ENCODE results near the gene RUNDC1. TPM values are rescaled to one million over a fixed set of nuclear protein-coding genes. Genes with fewer than 3 reads are reported as not detected.

RUNDC1 gene
- total RNA-seq, 1 experiment from 2014 or later: 18.2 TPM

DNA sequence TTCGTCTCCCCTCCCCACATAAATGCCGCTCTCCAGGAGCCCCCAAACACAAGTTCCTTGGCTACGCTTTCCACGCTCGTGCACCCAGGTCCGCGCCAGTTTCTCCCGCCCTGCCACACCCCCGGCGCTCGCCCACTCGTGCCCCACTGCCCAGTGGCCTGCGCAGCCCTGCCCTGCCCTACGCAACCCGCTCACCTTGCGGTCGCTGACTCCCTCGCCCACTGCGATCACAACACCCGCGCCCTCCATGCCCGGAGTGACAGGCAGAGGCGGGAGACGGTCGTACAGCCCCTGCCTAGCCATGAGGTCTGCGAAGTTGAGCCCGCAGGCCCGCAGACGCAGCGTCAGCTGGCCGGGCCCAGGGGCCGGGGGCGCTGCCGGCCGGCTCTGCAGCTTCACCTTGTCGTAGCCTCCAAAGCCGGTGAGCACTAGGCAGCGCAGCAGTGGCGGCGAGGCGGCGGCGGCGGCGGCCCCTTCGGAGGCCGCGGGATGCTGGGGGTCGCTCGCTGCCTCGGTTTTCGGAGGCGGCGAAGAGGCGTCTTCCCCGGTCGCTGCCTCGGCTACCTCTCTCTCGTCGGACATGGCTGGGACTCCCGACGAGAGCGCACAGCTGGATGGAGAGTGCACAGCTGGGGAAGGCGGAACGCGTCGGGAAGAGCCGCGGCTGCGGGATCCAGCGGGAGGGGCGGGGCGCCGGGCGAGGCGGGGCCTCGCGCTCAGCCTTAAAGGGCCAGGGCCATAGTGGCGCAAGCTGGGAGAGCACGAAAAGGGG lies 41.6 kb downstream of the RUNDC1 start, which contains the start of gene VAT1:
TSS of gene VAT1 (minus strand) at position 645 of the 772 bp plus-strand sequence. CDS start at position 582, 63 bp downstream.
- TF ChIP-seq, protein P1, sequence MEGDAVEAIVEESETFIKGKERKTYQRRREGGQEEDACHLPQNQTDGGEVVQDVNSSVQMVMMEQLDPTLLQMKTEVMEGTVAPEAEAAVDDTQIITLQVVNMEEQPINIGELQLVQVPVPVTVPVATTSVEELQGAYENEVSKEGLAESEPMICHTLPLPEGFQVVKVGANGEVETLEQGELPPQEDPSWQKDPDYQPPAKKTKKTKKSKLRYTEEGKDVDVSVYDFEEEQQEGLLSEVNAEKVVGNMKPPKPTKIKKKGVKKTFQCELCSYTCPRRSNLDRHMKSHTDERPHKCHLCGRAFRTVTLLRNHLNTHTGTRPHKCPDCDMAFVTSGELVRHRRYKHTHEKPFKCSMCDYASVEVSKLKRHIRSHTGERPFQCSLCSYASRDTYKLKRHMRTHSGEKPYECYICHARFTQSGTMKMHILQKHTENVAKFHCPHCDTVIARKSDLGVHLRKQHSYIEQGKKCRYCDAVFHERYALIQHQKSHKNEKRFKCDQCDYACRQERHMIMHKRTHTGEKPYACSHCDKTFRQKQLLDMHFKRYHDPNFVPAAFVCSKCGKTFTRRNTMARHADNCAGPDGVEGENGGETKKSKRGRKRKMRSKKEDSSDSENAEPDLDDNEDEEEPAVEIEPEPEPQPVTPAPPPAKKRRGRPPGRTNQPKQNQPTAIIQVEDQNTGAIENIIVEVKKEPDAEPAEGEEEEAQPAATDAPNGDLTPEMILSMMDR (IDR thresholded peaks at IDR 0.05; ENCODE audit: insufficient read depth in 1 of 2, low read depth in 1 of 2, low read length in 1 of 2, severe bottlenecking in 1 of 2, unreplicated experiment in 1 of 2): no peak
- Mint-ChIP-seq H3K36me3 (ENCODE audit: insufficient read depth, unreplicated experiment) (peaks cover 20% of the 10 kb centered on the region), H3K9me3 (ENCODE audit: unreplicated experiment) (no peaks in the 10 kb centered on the region), H3K4me1 (ENCODE audit: low read depth, unreplicated experiment) (peaks cover 8% of the 10 kb centered on the region), H3K27me3 (ENCODE audit: insufficient read depth, unreplicated experiment) (no peaks in the 10 kb centered on the region), H3K27ac (ENCODE audit: unreplicated experiment) (peak within 1 kb of the TSS; percentile 93), H3K4me3 (ENCODE audit: unreplicated experiment) (peak within 1 kb of the TSS; percentile 98)
- Histone ChIP-seq H3K36me3 (ENCODE audit: control insufficient read depth, insufficient read depth, low read length) (no peaks in the 10 kb centered on the region; the same call in none of the 2 replicates), H3K27me3 (replicated peaks; ENCODE audit: control insufficient read depth, insufficient read depth, low read length) (no peaks in the 10 kb centered on the region), H3K4me3 (ENCODE audit: low read depth, low read length) (peak within 1 kb of the TSS; percentile 97), H3K9me3 (no peaks in the 10 kb centered on the region), H3K4me1 (peaks cover 9% of the 10 kb centered on the region; the same call in 1 of the 2 replicates)
- intact Hi-C loops (cut with micrococcal nuclease; ENCODE audit: unreplicated experiment): loop anchor here (1.0 to 5.0 kb wide), 2 partner anchors 148 to 295 kb away; no protein-coding TSS in a partner anchor
- TSS peak; percentile 23 for BruUV-seq (replicated peaks)
- CTCF ChIA-PET: interaction anchor here (0.7 to 1.9 kb wide), 4 partner anchors 24 to 190 kb away, joined by 3 to 10 read pairs (median 5); partner anchors contain the start of genes BRCA1, RPL27 and TMEM106A
- POLR2A ChIA-PET: interaction anchor here (0.6 to 2.5 kb wide), 7 partner anchors 24 to 412 kb away, joined by 3 to 24 read pairs (median 4); partner anchors contain the start of genes BRCA1, RETREG3, RPL27 and TUBG1
- peak; percentile 83 to 88 for DNase-seq

DNA sequence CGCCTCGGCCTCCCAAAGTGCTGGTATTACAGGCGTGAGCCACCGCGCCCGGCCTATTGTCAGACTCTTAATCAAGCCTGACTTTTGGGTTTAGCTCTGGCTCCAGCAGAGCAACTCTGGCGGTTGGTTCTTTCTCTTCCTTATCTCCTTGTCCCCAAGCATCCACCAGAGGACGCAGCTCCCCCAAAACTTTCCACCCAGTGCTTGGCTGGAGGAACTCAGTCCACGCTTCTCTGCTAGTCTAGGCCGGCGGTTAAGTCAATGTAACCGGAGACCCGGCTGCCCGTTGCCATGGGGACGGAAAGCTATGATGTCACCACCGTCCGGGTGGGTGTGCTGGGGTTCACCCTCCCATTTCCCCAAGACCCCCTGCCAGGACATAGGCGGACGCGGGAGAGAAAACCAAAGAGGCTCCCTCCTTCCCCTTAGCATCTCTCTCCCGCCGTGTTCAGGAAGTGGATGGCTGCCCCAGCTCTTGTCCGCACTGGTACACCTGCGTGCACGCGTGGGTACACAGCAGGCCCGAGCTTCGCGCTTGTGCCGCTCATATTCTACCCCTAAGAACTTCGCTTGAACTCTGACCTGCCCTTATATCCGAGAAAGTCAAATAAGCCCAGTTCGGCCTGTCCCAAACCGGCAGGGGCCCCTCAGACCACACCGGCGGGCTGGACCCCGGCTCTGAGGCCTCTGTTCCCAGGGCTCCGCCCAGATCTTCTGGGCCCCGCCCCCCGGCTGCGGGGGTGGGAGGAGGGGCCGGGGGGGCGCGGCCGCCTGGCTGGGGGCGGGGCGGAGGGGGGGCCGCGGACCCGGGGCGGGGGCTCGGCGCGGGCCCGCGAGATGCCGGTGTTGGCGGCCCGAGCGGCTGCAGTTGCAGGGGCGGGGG lies 44.3 kb downstream of the RUNDC1 start, which contains the start of gene RND2:
TSS of gene RND2 (plus strand) at position 825 of the 883 bp plus-strand sequence. CDS start 117 bp downstream, outside the sequence.
- TF ChIP-seq, protein P1 (IDR thresholded peaks at IDR 0.05; ENCODE audit: insufficient read depth in 1 of 2, low read depth in 1 of 2, low read length in 1 of 2, severe bottlenecking in 1 of 2, unreplicated experiment in 1 of 2): peak; percentile 34 to 79
- BruUV-seq (replicated peaks): no TSS peak

More for the DNA sequence above, 44.3 kb downstream of the RUNDC1 start, which contains the start of gene RND2:
- Histone ChIP-seq H3K4me3 (ENCODE audit: low read depth, low read length) (peak within 1 kb of the TSS; percentile 53), H3K36me3 (ENCODE audit: control insufficient read depth, insufficient read depth, low read length) (no peaks in the 10 kb centered on the region; the same call in 1 of the 2 replicates), H3K9me3 (no peaks in the 10 kb centered on the region), H3K27me3 (replicated peaks; ENCODE audit: control insufficient read depth, insufficient read depth, low read length) (no peaks in the 10 kb centered on the region), H3K4me1 (peaks cover 12% of the 10 kb centered on the region)
- CTCF ChIA-PET: interaction anchor here (0.5 to 1.5 kb wide), 7 partner anchors 12 to 291 kb away, joined by 3 to 5 read pairs (median 4); partner anchors contain the start of genes BRCA1 and RPL27
- DNase-seq: peak; percentile 85 to 88
- POLR2A ChIA-PET: interaction anchor here (1.0 to 1.9 kb wide), 4 partner anchors 27 to 343 kb away, joined by 3 to 17 read pairs (median 9); partner anchors contain the start of genes BRCA1 and RPL27
- Mint-ChIP-seq H3K4me1 (ENCODE audit: low read depth, unreplicated experiment) (peaks cover 2% of the 10 kb centered on the region), H3K27ac (ENCODE audit: unreplicated experiment) (peak within 1 kb of the TSS; percentile 85), H3K4me3 (ENCODE audit: unreplicated experiment) (peak within 1 kb of the TSS; percentile 69), H3K36me3 (ENCODE audit: insufficient read depth, unreplicated experiment) (peaks cover 20% of the 10 kb centered on the region), H3K27me3 (ENCODE audit: insufficient read depth, unreplicated experiment) (no peaks in the 10 kb centered on the region), H3K9me3 (ENCODE audit: unreplicated experiment) (no peaks in the 10 kb centered on the region)
- intact Hi-C loops (cut with micrococcal nuclease; ENCODE audit: unreplicated experiment): loop anchor here (1.0 to 5.0 kb wide), 2 partner anchors 101 to 293 kb away; partner anchors contain the start of gene BRCA1

Data from Caco-2 (cell line).